ENCODE results near the gene ITGAL. TPM values are rescaled to one million over a fixed set of nuclear protein-coding genes. Genes with fewer than 3 reads are reported as not detected.

Gene ITGAL
- total RNA-seq, 2 donors from 2014 or later = not detected

- H3K9ac ChIP-seq (ENCODE audit: extremely low read depth, low read length, poor library complexity, severe bottlenecking) = peak within 1 kb of the TSS; percentile 66
- peaks cover 24% of the 10 kb centered on the region for H3K4me1 Mint-ChIP-seq
- no peaks in the 10 kb centered on the region for H3K4me1 ChIP-seq (ENCODE audit: control insufficient read depth, insufficient read depth, low read length)
- peak within 1 kb of the TSS; percentile 83 for H3K4me3 ChIP-seq (ENCODE audit: low read length)
- H3K27me3 ChIP-seq (ENCODE audit: control insufficient read depth, insufficient read depth, low read length, poor library complexity, severe bottlenecking) = no peaks in the 10 kb centered on the region
- peaks cover 19% of the 10 kb centered on the region for H3K36me3 Mint-ChIP-seq (ENCODE audit: low read depth)
- H3K27ac Mint-ChIP-seq = peak within 1 kb of the TSS; percentile 96
- no peak for TF ChIP-seq CTCF (conservative IDR thresholded peaks at IDR 0.05)
- DNase-seq = peak; percentile 87
- H3K4me3 Mint-ChIP-seq = peak within 1 kb of the TSS; percentile 71
- peaks cover 10% of the 10 kb centered on the region for H3K36me3 ChIP-seq (ENCODE audit: control insufficient read depth, insufficient read depth, low read length)
- WGBS, 2 experiments (ENCODE audit: insufficient coverage in 1 of 2, insufficient read length in 1 of 2) = 0 to 3% methylated on average over 10 to 70 of the region's 73 CpGs
- peak within 1 kb of the TSS; percentile 87 for H3K27ac ChIP-seq (ENCODE audit: low read depth, low read length)
- no peaks in the 10 kb centered on the region for H3K27me3 Mint-ChIP-seq (ENCODE audit: insufficient read depth)
- H3K9me3 Mint-ChIP-seq = no peaks in the 10 kb centered on the region
- no peaks in the 10 kb centered on the region for H3K9me3 ChIP-seq (ENCODE audit: control insufficient read depth, low read length)
Observed at GRCh38 chr16:30526137-30526822, 53.7 kb downstream of the ITGAL start, which contains the start of gene ZNF768. Gene ZNF768 (minus strand): TSS chr16:30526566. CDS start chr16:30526413, 153 bp downstream.

- Mint-ChIP-seq H3K27ac (peak overlapping the region; percentile 96), H3K27me3 (ENCODE audit: insufficient read depth) (no peaks in the 10 kb centered on the region), H3K4me3 (peak overlapping the region; percentile 71), H3K4me1 (peaks cover 23% of the 10 kb centered on the region), H3K36me3 (ENCODE audit: low read depth) (peaks cover 23% of the 10 kb centered on the region), H3K9me3 (no peaks in the 10 kb centered on the region)
- H3K27ac ChIP-seq (ENCODE audit: low read depth, low read length) = peak overlapping the region; percentile 87
- H3K27me3 ChIP-seq (ENCODE audit: control insufficient read depth, insufficient read depth, low read length, poor library complexity, severe bottlenecking) = no peaks in the 10 kb centered on the region
- WGBS, 2 experiments (ENCODE audit: insufficient coverage in 1 of 2, insufficient read length in 1 of 2) = 0% methylated on average over 36 to 79 of the region's 79 CpGs
- peak; percentile 69 for TF ChIP-seq CTCF (conservative IDR thresholded peaks at IDR 0.05)
- H3K36me3 ChIP-seq (ENCODE audit: control insufficient read depth, insufficient read depth, low read length) = peaks cover 15% of the 10 kb centered on the region
- peak overlapping the region; percentile 66 for H3K9ac ChIP-seq (ENCODE audit: extremely low read depth, low read length, poor library complexity, severe bottlenecking)
- peak; percentile 99 for DNase-seq
- no peaks in the 10 kb centered on the region for H3K9me3 ChIP-seq (ENCODE audit: control insufficient read depth, low read length)
- H3K4me3 ChIP-seq (ENCODE audit: low read length) = peak overlapping the region; percentile 83
- no peaks in the 10 kb centered on the region for H3K4me1 ChIP-seq (ENCODE audit: control insufficient read depth, insufficient read depth, low read length)
Observed at GRCh38 chr16:30526823-30527634, 54.5 kb downstream of the ITGAL start.

- peak overlapping the region; percentile 34 for H3K9ac ChIP-seq (ENCODE audit: extremely low read depth, low read length, poor library complexity, severe bottlenecking)
- H3K27me3 Mint-ChIP-seq (ENCODE audit: insufficient read depth) = no peaks in the 10 kb centered on the region
- DNase-seq = no peak
- peak overlapping the region; percentile 71 for H3K4me3 Mint-ChIP-seq
- peaks cover 3% of the 10 kb centered on the region for H3K4me1 ChIP-seq (ENCODE audit: control insufficient read depth, insufficient read depth, low read length)
- peak overlapping the region; percentile 78 for H3K27ac ChIP-seq (ENCODE audit: low read depth, low read length)
- peaks cover 20% of the 10 kb centered on the region for H3K36me3 ChIP-seq (ENCODE audit: control insufficient read depth, insufficient read depth, low read length)
- TF ChIP-seq CTCF (conservative IDR thresholded peaks at IDR 0.05) = no peak
- peak overlapping the region; percentile 96 for H3K27ac Mint-ChIP-seq
- 60 to 61% methylated on average over 13 to 14 of the region's 14 CpGs for WGBS, 2 experiments (ENCODE audit: insufficient coverage in 1 of 2, insufficient read length in 1 of 2)
- no peaks in the 10 kb centered on the region for H3K27me3 ChIP-seq (ENCODE audit: control insufficient read depth, insufficient read depth, low read length, poor library complexity, severe bottlenecking)
- peaks cover 18% of the 10 kb centered on the region for H3K4me1 Mint-ChIP-seq
- H3K4me3 ChIP-seq (ENCODE audit: low read length) = peak overlapping the region; percentile 64
- no peaks in the 10 kb centered on the region for H3K9me3 Mint-ChIP-seq
- H3K9me3 ChIP-seq (ENCODE audit: control insufficient read depth, low read length) = no peaks in the 10 kb centered on the region
- H3K36me3 Mint-ChIP-seq (ENCODE audit: low read depth) = peaks cover 25% of the 10 kb centered on the region
Observed at GRCh38 chr16:30527635-30528178, 55.2 kb downstream of the ITGAL start.
